SK-N-SH treated with all-trans-retinoic acid at 6 μM for 48 hours (cell line): ENCODE measurements around the gene NPAS2.

ENCODE experiments used
- ATAC-seq: fragments of 200-7000 bp; cut with Tn5 transposase; 3 replicates; pipeline ENCODE4 v1.9.1; 2020; ENCODE audit warnings: mild to moderate bottlenecking, moderate library complexity
- ARNTL ChIP-seq: fragments of 450-650 bp; formaldehyde crosslinking; IDR thresholded peaks from 2 replicates; pipeline ENCODE4 v1.5.0; 2020; ENCODE audit warnings: low read depth, mild to moderate bottlenecking, moderate library complexity, borderline replicate concordance
- CREB5 ChIP-seq: fragments of 250-450 bp; sonication (Bioruptor Pico); IDR thresholded peaks from 2 replicates; pipeline ENCODE4 v1.5.1; 2020; ENCODE audit warnings: low read depth, mild to moderate bottlenecking, moderate library complexity
- CSDC2 ChIP-seq: fragments of 250-450 bp; sonication (Bioruptor Pico); IDR thresholded peaks from 2 replicates; pipeline ENCODE4 v1.5.0; 2020; ENCODE audit warnings: mild to moderate bottlenecking, moderate library complexity
- CSRNP3 ChIP-seq: fragments of 250-450 bp; sonication (Bioruptor Pico); IDR thresholded peaks from 2 replicates; pipeline ENCODE4 v1.5.1; 2021; ENCODE audit warnings: mild to moderate bottlenecking, moderate library complexity
- ESRRG ChIP-seq: fragments of 250-450 bp; sonication (Bioruptor Pico); IDR thresholded peaks from 2 replicates; pipeline ENCODE4 v1.6.1; 2021; ENCODE audit warnings: mild to moderate bottlenecking
- GLIS3 ChIP-seq: fragments of 250-450 bp; sonication (Bioruptor Pico); IDR thresholded peaks from 2 replicates; pipeline ENCODE4 v1.5.0; 2020; ENCODE audit warnings: mild to moderate bottlenecking, moderate library complexity
- ISL1 ChIP-seq: fragments of 250-450 bp; sonication (Bioruptor Pico); IDR thresholded peaks from 2 replicates; pipeline ENCODE4 v2.1.2; 2022; ENCODE audit warnings: mild to moderate bottlenecking, moderate library complexity
- OSR1 ChIP-seq: fragments of 250-450 bp; sonication (Bioruptor Pico); IDR thresholded peaks from 2 replicates; pipeline ENCODE4 v1.8.0; 2022; ENCODE audit warnings: moderate library complexity, mild to moderate bottlenecking, inconsistent platforms
- PATZ1 ChIP-seq: fragments of 250-450 bp; sonication (Bioruptor Pico); IDR thresholded peaks from 2 replicates; pipeline ENCODE4 v1.8.0; 2020; ENCODE audit warnings: mild to moderate bottlenecking, moderate library complexity, borderline replicate concordance
- PPARA ChIP-seq: fragments of 250-450 bp; sonication (Bioruptor Pico); IDR thresholded peaks from 2 replicates; pipeline ENCODE4 v1.5.0; 2020; ENCODE audit warnings: mild to moderate bottlenecking, borderline replicate concordance
- SNAI2 ChIP-seq: fragments of 250-450 bp; sonication (Bioruptor Pico); IDR thresholded peaks from 2 replicates; pipeline ENCODE4 v1.5.0; 2020; ENCODE audit warnings: mild to moderate bottlenecking, moderate library complexity
- TCF4 ChIP-seq: fragments of 250-450 bp; sonication (Bioruptor Pico); IDR thresholded peaks from 2 replicates; pipeline ENCODE4 v1.8.0; 2021; ENCODE audit warnings: mild to moderate bottlenecking, moderate library complexity, borderline replicate concordance
- TOX ChIP-seq: fragments of 250-450 bp; sonication (Bioruptor Pico); IDR thresholded peaks from 2 replicates; pipeline ENCODE4 v1.8.0; 2021; ENCODE audit warnings: mild to moderate bottlenecking, moderate library complexity, borderline replicate concordance
- TSHZ2 ChIP-seq: fragments of 250-450 bp; sonication (Bioruptor Pico); IDR thresholded peaks from 2 replicates; pipeline ENCODE4 v1.5.0; 2020; ENCODE audit warnings: mild to moderate bottlenecking, moderate library complexity
- ZFP3 ChIP-seq: fragments of 250-450 bp; sonication (Bioruptor Pico); IDR thresholded peaks from 2 replicates; pipeline ENCODE4 v1.5.0; 2020; ENCODE audit warnings: mild to moderate bottlenecking, moderate library complexity
- ZFP30 ChIP-seq: fragments of 450-650 bp; formaldehyde crosslinking; IDR thresholded peaks from 2 replicates; pipeline ENCODE4 v1.5.0; 2022; ENCODE audit warnings: mild to moderate bottlenecking, moderate library complexity
- ZNF565 ChIP-seq: fragments of 450-650 bp; formaldehyde crosslinking; conservative IDR thresholded peaks from 2 replicates; pipeline ENCODE4 v1.5.0; 2020; ENCODE audit warnings: low read depth, mild to moderate bottlenecking, moderate library complexity
- ZNF70 ChIP-seq: fragments of 450-650 bp; formaldehyde crosslinking; IDR thresholded peaks from 2 replicates; pipeline ENCODE4 v1.5.0; 2020; ENCODE audit warnings: mild to moderate bottlenecking, moderate library complexity
- ZNF8 ChIP-seq: fragments of 450-650 bp; formaldehyde crosslinking; IDR thresholded peaks from 2 replicates; pipeline ENCODE4 v1.5.0; 2020; ENCODE audit warnings: mild to moderate bottlenecking, moderate library complexity

The NPAS2 gene

GRCh38 chr2:100954044-100954420, 134.1 kb downstream of the NPAS2 start (continued):
- TF ChIP-seq CREB5 (no peak), ESRRG (no peak), ZNF8 (CRISPR knock-in tag) (no peak)

- ATAC-seq = no peak
- TF ChIP-seq ZNF8 (CRISPR knock-in tag) (no peak), ZFP30 (CRISPR knock-in tag) (no peak), TOX (no peak), CREB5 (no peak), ZNF565 (CRISPR knock-in tag) (no peak), ZFP3 (CRISPR knock-in tag) (no peak), PATZ1 (no peak), ZNF70 (CRISPR knock-in tag) (no peak), ESRRG (no peak), GLIS3 (CRISPR knock-in tag) (no peak), SNAI2 (CRISPR knock-in tag) (no peak), TCF4 (no peak), CSRNP3 (CRISPR knock-in tag) (no peak), OSR1 (no peak), CSDC2 (CRISPR knock-in tag) (no peak)
Measured at GRCh38 chr2:100955226-100955625, 135.3 kb downstream of the NPAS2 start.

- no peak for TF ChIP-seq ZFP3 (CRISPR knock-in tag)
- TF ChIP-seq ZNF8 (CRISPR knock-in tag) = no peak
- no peak for TF ChIP-seq OSR1
- TF ChIP-seq CREB5 = no peak
- no peak for TF ChIP-seq CSRNP3 (CRISPR knock-in tag)
- TF ChIP-seq SNAI2 (CRISPR knock-in tag) = no peak
- no peak for TF ChIP-seq ARNTL (CRISPR knock-in tag)
- TF ChIP-seq PPARA (CRISPR knock-in tag) = no peak
- no peak for TF ChIP-seq ZNF565 (CRISPR knock-in tag)
- no peak for TF ChIP-seq TCF4
- no peak for TF ChIP-seq ESRRG
- no peak for TF ChIP-seq ZNF70 (CRISPR knock-in tag)
- TF ChIP-seq ISL1 (CRISPR knock-in tag) = no peak
- no peak for TF ChIP-seq TSHZ2 (CRISPR knock-in tag)
- TF ChIP-seq TOX = no peak
- no peak for TF ChIP-seq CSDC2 (CRISPR knock-in tag)
- no peak for ATAC-seq
Measured at GRCh38 chr2:100956081-100956480, 136.1 kb downstream of the NPAS2 start.
